ES-I3 (cell line): ENCODE data around the gene RPS6KC1.

Experiments used
- H3K36me3 ChIP-seq: 2 replicates; pipeline ENCODE4 v1.6.1; 2013; ENCODE audit warnings: mild to moderate bottlenecking, low read length, control low read depth, moderate library complexity; ENCODE audit not compliant: insufficient read depth
- H3K4me1 ChIP-seq: 2 replicates; pipeline ENCODE4 v1.6.1; 2013; ENCODE audit warnings: mild to moderate bottlenecking, control low read depth, low read length; ENCODE audit not compliant: insufficient read depth
- H3K9ac ChIP-seq: 2 replicates; pipeline ENCODE4 v1.6.1; 2013; ENCODE audit warnings: low read depth, mild to moderate bottlenecking, low read length, moderate library complexity
- H3K9me3 ChIP-seq: 2 replicates; pipeline ENCODE4 v1.6.1; 2013; ENCODE audit warnings: mild to moderate bottlenecking, low read length, moderate library complexity; ENCODE audit not compliant: control insufficient read depth, insufficient read depth

Gene RPS6KC1

GRCh38 chr1:213227458-213227857 lies 176.4 kb downstream of the RPS6KC1 start:
- no peak overlapping the region for H3K9ac ChIP-seq
- peaks cover 12% of the 10 kb centered on the region; the same call in 1 of the 2 replicates for H3K4me1 ChIP-seq
- no peaks in the 10 kb centered on the region for H3K9me3 ChIP-seq
- H3K36me3 ChIP-seq, result no peaks in the 10 kb centered on the region

DNA sequence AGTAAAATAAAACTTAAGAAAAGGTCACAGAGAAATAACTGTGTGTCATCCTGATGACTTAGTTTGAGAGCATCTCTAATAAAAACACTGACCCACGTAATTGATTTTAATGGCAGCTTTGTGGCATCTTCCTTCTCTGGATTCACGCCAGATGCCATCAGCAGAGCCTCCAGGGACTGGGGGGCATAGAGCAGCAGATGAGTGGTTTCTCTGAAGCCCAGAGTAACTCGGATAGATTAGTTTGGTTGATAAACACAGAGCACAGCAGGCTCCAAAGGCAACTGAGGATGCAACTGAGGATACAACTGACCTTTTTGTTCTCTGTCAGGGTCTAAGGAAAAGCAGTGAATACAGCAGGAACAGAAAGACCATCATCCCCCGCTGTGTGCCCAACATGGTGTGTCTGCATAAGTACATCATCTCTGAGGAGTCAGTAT lies 180.8 kb downstream of the RPS6KC1 start:
- Histone ChIP-seq H3K9me3 (no peaks in the 10 kb centered on the region), H3K4me1 (peaks cover 12% of the 10 kb centered on the region; the same call in 1 of the 2 replicates), H3K36me3 (no peaks in the 10 kb centered on the region), H3K9ac (no peak overlapping the region)

- Histone ChIP-seq H3K9me3 (no peaks in the 10 kb centered on the region), H3K36me3 (peaks cover 6% of the 10 kb centered on the region), H3K9ac (no peak overlapping the region), H3K4me1 (peaks cover 13% of the 10 kb centered on the region; the same call in 1 of the 2 replicates)
Measured at GRCh38 chr1:213242883-213243282, 191.8 kb downstream of the RPS6KC1 start.

DNA sequence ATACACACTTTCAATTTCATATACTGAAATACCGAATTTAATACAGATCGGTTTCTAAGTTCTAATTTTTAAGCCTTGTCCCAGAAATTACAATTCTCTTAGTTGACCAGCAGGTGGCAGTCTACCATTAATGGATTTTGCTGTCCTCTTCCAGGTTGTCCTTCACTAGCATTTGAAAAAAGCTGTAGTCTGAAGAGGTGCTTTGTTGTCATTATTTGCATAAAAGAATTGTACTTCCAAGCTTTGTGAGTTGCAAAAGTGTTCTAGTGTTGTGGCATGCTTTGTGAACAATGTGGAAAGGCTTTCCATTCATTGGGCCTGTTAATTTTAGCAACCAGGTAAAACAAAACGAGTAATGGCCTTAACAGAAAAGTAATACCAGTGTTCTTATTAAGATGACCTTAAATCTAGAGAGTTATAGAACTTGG lies 193.6 kb downstream of the RPS6KC1 start:
- H3K9me3 ChIP-seq, result no peaks in the 10 kb centered on the region
- peaks cover 13% of the 10 kb centered on the region; the same call in 1 of the 2 replicates for H3K4me1 ChIP-seq
- H3K36me3 ChIP-seq, result peaks cover 6% of the 10 kb centered on the region
- H3K9ac ChIP-seq, result no peak overlapping the region

DNA sequence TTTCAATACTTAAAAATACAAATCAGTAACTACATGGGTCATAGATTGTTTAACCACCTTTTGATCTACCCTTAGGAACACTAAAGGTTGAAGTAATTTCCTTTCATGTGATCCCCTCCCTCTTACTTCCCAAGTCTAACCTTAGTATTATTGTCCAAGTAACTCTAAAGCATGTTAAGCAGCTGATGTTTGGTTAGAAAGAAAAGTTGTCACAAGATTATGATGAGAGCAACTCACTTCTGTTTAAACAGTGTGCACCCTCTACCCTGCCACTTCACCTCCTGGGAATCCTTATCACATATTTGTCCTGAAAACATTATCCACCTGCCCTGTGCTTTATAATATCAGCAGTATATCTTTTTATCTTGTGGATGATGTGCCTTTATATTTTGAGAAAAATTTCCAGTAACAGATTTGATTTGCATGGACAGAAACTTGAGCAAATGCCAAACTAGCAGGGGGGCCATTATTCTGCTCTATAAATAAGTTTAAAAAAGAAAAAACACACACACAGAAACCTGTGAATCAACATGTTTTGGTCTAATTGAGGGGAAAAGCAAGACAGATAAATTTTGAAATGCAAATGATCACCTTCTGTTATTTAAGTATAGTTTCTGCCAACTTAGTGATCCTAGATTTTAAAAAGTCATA lies 194.3 kb downstream of the RPS6KC1 start:
- Histone ChIP-seq H3K4me1 (peaks cover 13% of the 10 kb centered on the region; the same call in 1 of the 2 replicates), H3K9me3 (no peaks in the 10 kb centered on the region), H3K9ac (no peak overlapping the region), H3K36me3 (peaks cover 6% of the 10 kb centered on the region)

DNA sequence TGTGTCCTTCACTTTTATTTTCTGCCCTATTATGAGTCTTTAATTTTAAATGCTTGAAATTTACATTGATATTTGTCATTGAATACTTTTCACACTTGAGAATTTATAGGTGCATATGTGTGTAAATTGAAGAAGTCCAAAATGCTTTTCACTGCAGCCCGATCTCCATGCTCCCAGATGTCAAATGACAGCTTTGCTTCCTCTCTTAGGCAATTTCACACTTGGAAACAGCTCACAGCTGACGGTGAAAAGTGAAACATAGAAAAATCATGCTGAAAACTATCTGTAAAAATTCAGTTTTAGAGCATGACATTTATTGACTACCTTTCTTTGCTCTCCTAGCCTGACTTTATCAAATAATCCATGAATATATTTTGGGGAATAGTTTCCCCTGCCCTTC lies 196.0 kb downstream of the RPS6KC1 start:
- Histone ChIP-seq H3K9ac (no peak overlapping the region), H3K9me3 (no peaks in the 10 kb centered on the region), H3K4me1 (peaks cover 13% of the 10 kb centered on the region; the same call in 1 of the 2 replicates), H3K36me3 (no peaks in the 10 kb centered on the region)

- no peaks in the 10 kb centered on the region for H3K9me3 ChIP-seq
- H3K9ac ChIP-seq, result no peak overlapping the region
- H3K36me3 ChIP-seq, result no peaks in the 10 kb centered on the region
- peaks cover 13% of the 10 kb centered on the region; the same call in 1 of the 2 replicates for H3K4me1 ChIP-seq
Measured at GRCh38 chr1:213249395-213249794, 198.4 kb downstream of the RPS6KC1 start.

DNA sequence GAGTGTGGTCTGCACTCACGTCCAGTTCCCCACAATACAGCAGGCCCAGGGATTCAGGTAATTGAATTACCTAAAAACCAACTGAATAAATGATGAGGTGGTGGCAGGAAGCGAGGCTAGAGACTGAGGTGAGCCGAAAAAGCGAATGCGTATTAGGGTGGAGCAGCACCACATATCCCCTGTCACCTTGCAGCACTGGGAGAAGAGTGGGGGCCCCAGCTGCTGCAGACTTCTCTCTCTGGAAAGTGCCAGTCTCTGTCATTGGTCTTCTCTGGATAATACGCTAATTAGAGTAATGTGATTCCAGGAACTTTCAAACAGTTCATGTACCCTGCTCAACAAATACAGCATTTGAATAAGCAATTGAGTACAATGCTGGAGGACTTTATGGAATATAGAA lies 199.0 kb downstream of the RPS6KC1 start:
- H3K36me3 ChIP-seq, result no peaks in the 10 kb centered on the region
- H3K9ac ChIP-seq, result no peak overlapping the region
- peaks cover 9% of the 10 kb centered on the region; the same call in 1 of the 2 replicates for H3K4me1 ChIP-seq
- H3K9me3 ChIP-seq, result no peaks in the 10 kb centered on the region

GRCh38 chr1:213250446-213250845 lies 199.4 kb downstream of the RPS6KC1 start:
- Histone ChIP-seq H3K36me3 (no peaks in the 10 kb centered on the region), H3K4me1 (peaks cover 5% of the 10 kb centered on the region; the same call in 1 of the 2 replicates), H3K9ac (no peak overlapping the region), H3K9me3 (no peaks in the 10 kb centered on the region)

- H3K4me1 ChIP-seq, result no peaks in the 10 kb centered on the region; the same call in 1 of the 2 replicates
- H3K36me3 ChIP-seq, result no peaks in the 10 kb centered on the region
- H3K9ac ChIP-seq, result no peak overlapping the region
- no peaks in the 10 kb centered on the region for H3K9me3 ChIP-seq
Measured at GRCh38 chr1:213251972-213252371, 200.9 kb downstream of the RPS6KC1 start.

DNA sequence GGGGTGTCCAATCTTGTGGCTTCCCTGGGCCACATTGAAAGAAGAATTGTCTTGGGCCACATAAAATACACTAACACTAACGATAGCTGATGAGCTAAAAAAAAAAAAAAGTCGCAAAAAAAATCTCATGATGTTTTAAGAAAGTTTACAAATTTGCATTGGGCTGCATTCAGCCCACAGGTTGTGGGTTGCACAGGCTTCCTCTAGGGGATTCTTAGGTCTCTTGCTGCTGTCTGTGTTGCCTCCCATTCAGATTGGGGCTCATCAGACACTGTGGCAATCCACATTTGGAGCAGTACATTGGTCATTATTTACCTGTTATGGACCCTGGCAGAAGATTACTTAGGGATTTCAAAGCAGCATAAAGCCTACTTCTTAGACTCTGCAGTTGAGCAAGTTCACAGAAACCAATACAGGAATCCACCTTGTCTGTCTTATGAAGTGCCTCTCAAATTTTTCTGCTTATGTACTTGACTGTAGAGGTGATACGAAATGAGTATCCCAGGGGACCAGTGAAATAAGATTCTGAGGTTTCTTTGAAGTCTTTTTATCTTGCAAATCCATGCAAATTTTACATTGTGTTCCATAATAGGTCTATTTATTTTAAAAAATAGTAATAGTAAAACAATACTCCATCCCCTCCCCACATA lies 205.5 kb downstream of the RPS6KC1 start:
- Histone ChIP-seq H3K4me1 (no peaks in the 10 kb centered on the region; the same call in 1 of the 2 replicates), H3K9ac (no peak overlapping the region), H3K36me3 (no peaks in the 10 kb centered on the region), H3K9me3 (no peaks in the 10 kb centered on the region)

- H3K4me1 ChIP-seq, result no peaks in the 10 kb centered on the region; the same call in 1 of the 2 replicates
- H3K9me3 ChIP-seq, result no peaks in the 10 kb centered on the region
- H3K36me3 ChIP-seq, result no peaks in the 10 kb centered on the region
- no peak overlapping the region for H3K9ac ChIP-seq
Measured at GRCh38 chr1:213260311-213261075, 209.5 kb downstream of the RPS6KC1 start.

DNA sequence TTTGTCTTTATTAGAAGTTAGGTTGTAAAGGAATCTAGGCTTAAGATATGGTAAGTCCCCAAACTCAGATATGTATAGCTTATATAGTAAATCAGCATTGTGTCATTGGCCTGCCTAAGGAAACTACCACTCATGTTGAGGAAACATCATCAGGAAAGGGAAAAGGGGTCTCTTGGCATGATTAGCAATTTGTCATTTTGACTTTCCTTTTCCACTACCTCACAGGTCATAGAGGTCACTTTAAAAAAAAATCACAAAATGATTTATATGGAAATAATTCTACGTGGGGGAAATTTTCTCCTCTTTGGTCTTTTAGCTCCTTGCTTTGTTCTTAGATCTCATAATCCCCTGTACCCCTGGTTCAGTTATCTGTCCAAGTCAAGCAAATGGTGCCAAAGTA lies 213.5 kb downstream of the RPS6KC1 start:
- no peaks in the 10 kb centered on the region for H3K4me1 ChIP-seq
- H3K9ac ChIP-seq, result no peak overlapping the region
- H3K9me3 ChIP-seq, result no peaks in the 10 kb centered on the region
- no peaks in the 10 kb centered on the region for H3K36me3 ChIP-seq

- Histone ChIP-seq H3K9ac (no peak overlapping the region), H3K36me3 (no peaks in the 10 kb centered on the region), H3K4me1 (no peaks in the 10 kb centered on the region), H3K9me3 (no peaks in the 10 kb centered on the region)
Measured at GRCh38 chr1:213266983-213267772, 216.1 kb downstream of the RPS6KC1 start.
